ENCODE data around the gene AFF3.
"Not testable (repeated sequence)": the region's sequence is repeated elsewhere in the genome, so short reads cannot be mapped to it uniquely, and the experiment has no call there.

The AFF3 gene

GRCh38 chr2:99754210-99754609, 388.2 kb downstream of the AFF3 start:
- no peak overlapping the region for H3K4me3 ChIP-seq (ENCODE audit: low read depth, low read length)
- no peak for DNase-seq (ENCODE audit: low read depth)
- TF ChIP-seq CTCF (IDR thresholded peaks at IDR 0.05; ENCODE audit: insufficient read depth, low read depth, low read length, missing control alignments): no peak

GRCh38 chr2:99753505-99753904, 388.9 kb downstream of the AFF3 start:
- no peak for DNase-seq (ENCODE audit: low read depth)
- TF ChIP-seq CTCF (IDR thresholded peaks at IDR 0.05; ENCODE audit: insufficient read depth, low read depth, low read length, missing control alignments): no peak

GRCh38 chr2:99748344-99748743, 394.0 kb downstream of the AFF3 start:
- TF ChIP-seq CTCF (IDR thresholded peaks at IDR 0.05; ENCODE audit: insufficient read depth, low read depth, low read length, missing control alignments): no peak
- H3K4me3 ChIP-seq (ENCODE audit: low read depth, low read length): no peak overlapping the region
- DNase-seq (ENCODE audit: low read depth): no peak

More at GRCh38 chr2:99753505-99753904, 388.9 kb downstream of the AFF3 start:
- H3K4me3 ChIP-seq (ENCODE audit: low read depth, low read length): no peak overlapping the region

GRCh38 chr2:99747842-99748241, 394.5 kb downstream of the AFF3 start:
- TF ChIP-seq CTCF (IDR thresholded peaks at IDR 0.05; ENCODE audit: insufficient read depth, low read depth, low read length, missing control alignments): no peak
- DNase-seq (ENCODE audit: low read depth): no peak
- no peak overlapping the region for H3K4me3 ChIP-seq (ENCODE audit: low read depth, low read length)

GRCh38 chr2:99743146-99743545, 399.2 kb downstream of the AFF3 start:
- H3K4me3 ChIP-seq (ENCODE audit: low read depth, low read length): no peak overlapping the region
- no peak for TF ChIP-seq CTCF (IDR thresholded peaks at IDR 0.05; ENCODE audit: insufficient read depth, low read depth, low read length, missing control alignments)
- DNase-seq (ENCODE audit: low read depth): no peak

- no peak for TF ChIP-seq CTCF (IDR thresholded peaks at IDR 0.05; ENCODE audit: insufficient read depth, low read depth, low read length, missing control alignments)
- no peak for DNase-seq (ENCODE audit: low read depth)
- H3K4me3 ChIP-seq (ENCODE audit: low read depth, low read length): no peak overlapping the region
Observed at GRCh38 chr2:99737537-99737936, 404.9 kb downstream of the AFF3 start.

GRCh38 chr2:99735753-99736152, 406.6 kb downstream of the AFF3 start:
- TF ChIP-seq CTCF (IDR thresholded peaks at IDR 0.05; ENCODE audit: insufficient read depth, low read depth, low read length, missing control alignments): no peak
- no peak for DNase-seq (ENCODE audit: low read depth)
- no peak overlapping the region for H3K4me3 ChIP-seq (ENCODE audit: low read depth, low read length)

GRCh38 chr2:99735314-99735713, 407.1 kb downstream of the AFF3 start:
- not testable (repeated sequence) for DNase-seq (ENCODE audit: low read depth); H3K4me3 ChIP-seq (ENCODE audit: low read depth, low read length)

Data from GM12865 (cell line).